ENCODE data around the gene GBF1.
"Not testable (repeated sequence)": the region's sequence is repeated elsewhere in the genome, so short reads cannot be mapped to it uniquely, and the experiment has no call there.

GRCh38 chr10:102300912-102301311 lies 55.6 kb downstream of the GBF1 start:
- not testable (repeated sequence) for TF ChIP-seq CTCF, POLR2AphosphoS5, POLR2A (IDR thresholded peaks at IDR 0.05)
